SK-N-SH (cell line): ENCODE data around the gene KLC4. TPM values are rescaled to one million over a fixed set of nuclear protein-coding genes. Genes with fewer than 3 reads are reported as not detected.

Source experiments
- CTCF ChIA-PET: fragments of 300-600, 350-600 bp; formaldehyde crosslinking; extraction: SDS; loops from one replicate; lab custom pipeline; 2021; lab: Yijun Ruan, JAX
- POLR2A ChIA-PET: fragments of 350-600 bp; sonication (Branson Sonifier 250); formaldehyde crosslinking; extraction: SDS; loops from one replicate; lab custom pipeline; 2020; ENCODE audit warnings: antibody characterized with exemption, inconsistent platforms; lab: Yijun Ruan, JAX
- DNase-seq: peaks from one replicate; pipeline ENCODE4 v3.0.0; 2012
- H2AFZ ChIP-seq: fragments of 200-600 bp; sonication (generic); 2 replicates; pipeline ENCODE4 v1.8.1; 2016; ENCODE audit warnings: antibody characterized with exemption, mild to moderate bottlenecking, low read depth
- H3F3A ChIP-seq: fragments of 200-600 bp; sonication (generic); replicated peaks from 2 replicates; pipeline ENCODE3; 2016; ENCODE audit warnings: antibody characterized with exemption, mild to moderate bottlenecking; ENCODE audit not compliant: insufficient read depth
- H3K27ac ChIP-seq, 2 experiments: fragments of 200-500 bp in 1 of 2; fragments of 200-600 bp in 1 of 2; sonication (Bioruptor generic) in 1 of 2; sonication (generic), shearing (Covaris generic) in 1 of 2; 2 replicates each; pipeline versions ENCODE4 v1.5.1 to v1.6.1; 2014 to 2016; ENCODE audit warnings: low read depth in 2 of 2, inconsistent platforms in 1 of 2, low read length in 1 of 2, mild to moderate bottlenecking in 1 of 2, mixed read lengths in 1 of 2
- H3K27me3 ChIP-seq: fragments of 200-600 bp; sonication (generic), shearing (Covaris generic); 2 replicates; pipeline ENCODE4 v1.6.1; 2016; ENCODE audit warnings: mixed run types; ENCODE audit not compliant: insufficient read depth
- H3K36me3 ChIP-seq, 2 experiments: fragments of 200-500 bp in 1 of 2; fragments of 200-600 bp in 1 of 2; sonication (Bioruptor generic) in 1 of 2; sonication (generic) in 1 of 2; replicated peaks in 1 of 2; 2 replicates each; pipeline versions ENCODE3 to v1.5.1; 2014 to 2016; ENCODE audit warnings: low read length in 1 of 2, mild to moderate bottlenecking in 1 of 2; ENCODE audit not compliant: insufficient read depth in 2 of 2, control insufficient read depth in 1 of 2
- H3K4me1 ChIP-seq, 2 experiments: fragments of 200-500 bp in 1 of 2; fragments of 200-600 bp in 1 of 2; sonication (Bioruptor generic) in 1 of 2; sonication (generic), shearing (Covaris generic) in 1 of 2; 2 replicates each; pipeline versions ENCODE4 v1.5.1 to v1.6.1; 2014 to 2016; ENCODE audit warnings: low read depth in 1 of 2, low read length in 1 of 2, mixed run types in 1 of 2; ENCODE audit not compliant: insufficient read depth in 2 of 2, control insufficient read depth in 1 of 2
- H3K4me2 ChIP-seq: fragments of 200-600 bp; sonication (generic), shearing (Covaris generic); 2 replicates; pipeline ENCODE4 v1.6.1; 2017; ENCODE audit warnings: mixed run types
- H3K4me3 ChIP-seq, 2 experiments: fragments of 200-500 bp in 1 of 2; fragments of 200-600 bp in 1 of 2; sonication (Bioruptor generic) in 1 of 2; sonication (generic), shearing (Covaris generic) in 1 of 2; 2 replicates each; pipeline versions ENCODE4 v1.5.1 to v1.8.1; 2014 to 2016; ENCODE audit warnings: low read depth in 2 of 2, inconsistent platforms in 1 of 2, low read length in 1 of 2, mild to moderate bottlenecking in 1 of 2, mixed read lengths in 1 of 2, moderate library complexity in 1 of 2
- H3K79me2 ChIP-seq: fragments of 200-600 bp; sonication (generic); 2 replicates; pipeline ENCODE4 v1.8.1; 2017; ENCODE audit warnings: mild to moderate bottlenecking; ENCODE audit not compliant: insufficient read depth
- H3K9ac ChIP-seq: fragments of 200-600 bp; sonication (generic); 2 replicates; pipeline ENCODE4 v1.6.1; 2017; ENCODE audit warnings: mixed run types
- H3K9me2 ChIP-seq: fragments of 200-600 bp; sonication (generic); 2 replicates; pipeline ENCODE4 v1.6.1; 2017; ENCODE audit warnings: mixed run types
- H3K9me3 ChIP-seq: fragments of 200-600 bp; sonication (generic); 2 replicates; pipeline ENCODE4 v1.6.1; 2017; ENCODE audit warnings: mixed run types, mild to moderate bottlenecking, moderate library complexity
- H4K20me1 ChIP-seq: fragments of 200-600 bp; sonication (generic); 2 replicates; pipeline ENCODE4 v1.6.1; 2017; ENCODE audit warnings: mild to moderate bottlenecking, mixed run types; ENCODE audit not compliant: insufficient read depth
- CTCF ChIP-seq: fragments of 200-600 bp; sonication (generic); IDR thresholded peaks from 2 replicates; pipeline ENCODE4 v1.6.1; 2017; ENCODE audit warnings: antibody characterized with exemption, mild to moderate bottlenecking, moderate library complexity
- NFIC ChIP-seq: IDR thresholded peaks from 2 replicates; pipeline ENCODE4 v1.4.0; 2012; ENCODE audit warnings: borderline replicate concordance
- NRF1 ChIP-seq: IDR thresholded peaks from 2 replicates; pipeline ENCODE4 v1.6.1; 2012; ENCODE audit warnings: low read depth, mild to moderate bottlenecking, low read length
- REST ChIP-seq: IDR thresholded peaks from 2 replicates; pipeline ENCODE4 v1.6.1; 2012; ENCODE audit warnings: mild to moderate bottlenecking, low read depth, low read length, moderate library complexity
- RFX5 ChIP-seq: IDR thresholded peaks from 2 replicates; pipeline ENCODE4 v1.6.1; 2012; ENCODE audit warnings: mild to moderate bottlenecking, improper control_type of control experiment, low read length
- SMC3 ChIP-seq: IDR thresholded peaks from 2 replicates; pipeline ENCODE4 v1.6.1; 2012; ENCODE audit warnings: low read depth, low read length, improper control_type of control experiment
- YY1 ChIP-seq: IDR thresholded peaks from 2 replicates; pipeline ENCODE4 v1.4.0; 2012; ENCODE audit warnings: low read depth, mild to moderate bottlenecking
- WGBS: methylation state at CpG from one replicate; pipeline ENCODE4 v1.1.6; 2017; ENCODE audit warnings: low lambda C conversion rate; 5-methylcytosine and 5-hydroxymethylcytosine counted together
- polyA plus RNA-seq, 3 experiments: library from polyadenylated mRNA; depleted of rRNA; stranded (reverse); fragments of >200 nt; gene quantifications; 2 replicates each; pipeline ENCODE4 v1.2.3, GENCODE V29; 2012

KLC4 gene
- polyA plus RNA-seq, 1 of the 3 experiments (the other 2 are of a cell fraction) = 17.5 TPM

GRCh38 chr6:43052225-43052841 is 7.1 kb upstream of the KLC4 start:
- Histone ChIP-seq H3K36me3 (peaks cover 14 to 43% of the 10 kb centered on the region in 2 experiments), H3K9ac (peak overlapping the region; percentile 98)

More at GRCh38 chr6:43052225-43052841, 7.1 kb upstream of the KLC4 start:
- no peak overlapping the region for H2AFZ ChIP-seq
- H3K27ac ChIP-seq = peak overlapping the region in 1 of 2 experiments; percentile 87; a peak in 1 of 4 replicates
- no peaks in the 10 kb centered on the region for H3K27me3 ChIP-seq
- 97% methylated on average over 14 of the region's 19 CpGs for WGBS
- peak overlapping the region; percentile 78 to 95 for H3K4me3 ChIP-seq
- peaks cover 11 to 26% of the 10 kb centered on the region in 2 experiments; a peak in 3 of 4 replicates for H3K4me1 ChIP-seq
- POLR2A ChIA-PET = interaction anchor here (2.5 kb wide), 1 partner anchor 24 kb away, joined by 7 read pairs; the partner anchor contains the start of gene PTK7
- H3K4me2 ChIP-seq = peak overlapping the region; percentile 99
- no peaks in the 10 kb centered on the region for H3K9me2 ChIP-seq
- no peaks in the 10 kb centered on the region for H4K20me1 ChIP-seq
- H3K9me3 ChIP-seq = no peaks in the 10 kb centered on the region
- H3F3A ChIP-seq = peaks cover 11% of the 10 kb centered on the region
- H3K79me2 ChIP-seq = peaks cover 48% of the 10 kb centered on the region
- no peak for TF ChIP-seq REST
- no peak for TF ChIP-seq SMC3
- TF ChIP-seq CTCF = no peak
- TF ChIP-seq NFIC = no peak
- TF ChIP-seq NRF1 = no peak
- no peak for TF ChIP-seq RFX5
- TF ChIP-seq YY1 = no peak
- DNase-seq = no peak
- CTCF ChIA-PET = interaction anchor here (1.0 to 2.3 kb wide), 2 partner anchors 78 to 91 kb away, joined by 4 to 6 read pairs; no protein-coding TSS in a partner anchor
